H9 (cell line): Measurements from ENCODE around the gene EZH2. TPM values are rescaled to one million over a fixed set of nuclear protein-coding genes. Genes with fewer than 3 reads are reported as not detected.

Experiments
- DNase-seq: peaks from one replicate; pipeline ENCODE4 v3.0.0-alpha.2; 2017
- H2AFZ ChIP-seq: one replicate; pipeline ENCODE4 v1.6.1; 2013; ENCODE audit warnings: mild to moderate bottlenecking, low read length, control low read depth, moderate library complexity
- H2AK5ac ChIP-seq: 2 replicates; pipeline ENCODE4 v1.6.1; 2013; ENCODE audit warnings: low read length, control low read depth, mixed read lengths; ENCODE audit not compliant: insufficient read length
- H2BK120ac ChIP-seq: one replicate; pipeline ENCODE4 v1.6.1; 2013; ENCODE audit warnings: low read depth, mild to moderate bottlenecking, low read length, control low read depth, inconsistent platforms; ENCODE audit not compliant: poor library complexity, severe bottlenecking
- H2BK12ac ChIP-seq: 2 replicates; pipeline ENCODE4 v1.6.1; 2013; ENCODE audit warnings: low read length, control low read depth, mixed read lengths, low read depth; ENCODE audit not compliant: insufficient read length
- H2BK15ac ChIP-seq: 2 replicates; pipeline ENCODE4 v1.6.1; 2013; ENCODE audit warnings: low read depth, low read length, control low read depth
- H2BK20ac ChIP-seq: one replicate; pipeline ENCODE4 v1.6.1; 2013; ENCODE audit warnings: low read depth, mild to moderate bottlenecking, low read length, control low read depth, inconsistent platforms; ENCODE audit not compliant: poor library complexity, severe bottlenecking
- H2BK5ac ChIP-seq: 2 replicates; pipeline ENCODE4 v1.6.1; 2013; ENCODE audit warnings: low read length, control low read depth, mixed read lengths; ENCODE audit not compliant: insufficient read length
- H3K14ac ChIP-seq: 2 replicates; pipeline ENCODE4 v1.6.1; 2013; ENCODE audit warnings: low read length, control low read depth; ENCODE audit not compliant: insufficient read depth
- H3K18ac ChIP-seq: 2 replicates; pipeline ENCODE4 v1.6.1; 2013; ENCODE audit warnings: low read depth, mild to moderate bottlenecking, mixed read lengths, low read length, control low read depth; ENCODE audit not compliant: insufficient read length
- H3K23ac ChIP-seq: 2 replicates; pipeline ENCODE4 v1.6.1; 2013; ENCODE audit warnings: low read length, control low read depth, mixed read lengths, low read depth; ENCODE audit not compliant: insufficient read length
- H3K23me2 ChIP-seq: 2 replicates; pipeline ENCODE4 v1.6.1; 2013; ENCODE audit warnings: low read depth, mild to moderate bottlenecking, mixed read lengths, low read length, control low read depth; ENCODE audit not compliant: insufficient read length, poor library complexity, severe bottlenecking
- H3K27ac ChIP-seq: 2 replicates; pipeline ENCODE4 v1.5.1; 2013; ENCODE audit warnings: low read length, control low read depth, mixed read lengths, low read depth; ENCODE audit not compliant: insufficient read length
- H3K27me3 ChIP-seq: 2 replicates; pipeline ENCODE4 v1.6.1; 2013; ENCODE audit warnings: low read length, control low read depth, inconsistent platforms; ENCODE audit not compliant: insufficient read depth
- H3K4ac ChIP-seq: 2 replicates; pipeline ENCODE4 v1.6.1; 2013; ENCODE audit warnings: low read depth, mild to moderate bottlenecking, control low read depth, inconsistent platforms, low read length, moderate library complexity
- H3K4me1 ChIP-seq: 2 replicates; pipeline ENCODE4 v1.6.1; 2013; ENCODE audit warnings: low read length, control low read depth, inconsistent platforms; ENCODE audit not compliant: insufficient read depth
- H3K4me2 ChIP-seq: 2 replicates; pipeline ENCODE4 v1.6.1; 2013; ENCODE audit warnings: low read length, control low read depth, mixed read lengths; ENCODE audit not compliant: insufficient read length, insufficient read depth
- H3K56ac ChIP-seq: 2 replicates; pipeline ENCODE4 v1.6.1; 2013; ENCODE audit warnings: low read depth, mild to moderate bottlenecking, mixed read lengths, low read length, control low read depth; ENCODE audit not compliant: insufficient read length
- H3K79me1 ChIP-seq: 2 replicates; pipeline ENCODE4 v1.6.1; 2013; ENCODE audit warnings: low read depth, mild to moderate bottlenecking, moderate library complexity, low read length, control low read depth, inconsistent platforms; ENCODE audit not compliant: insufficient read depth, poor library complexity, severe bottlenecking
- H3K79me2 ChIP-seq: 2 replicates; pipeline ENCODE4 v1.6.1; 2013; ENCODE audit warnings: low read length, control low read depth, inconsistent platforms; ENCODE audit not compliant: insufficient read depth
- H3K9ac ChIP-seq: 2 replicates; pipeline ENCODE4 v1.6.1; 2013; ENCODE audit warnings: low read length, control low read depth, mixed read lengths; ENCODE audit not compliant: insufficient read length; ENCODE audit errors: extremely low read depth
- H3K9me3 ChIP-seq: one replicate; pipeline ENCODE4 v1.6.1; 2013; ENCODE audit warnings: low read depth, low read length, inconsistent platforms; ENCODE audit not compliant: control insufficient read depth
- H3T11ph ChIP-seq: one replicate; pipeline ENCODE4 v1.6.1; 2013; ENCODE audit warnings: mild to moderate bottlenecking, low read length, control low read depth, inconsistent platforms
- H4K20me1 ChIP-seq: one replicate; pipeline ENCODE4 v1.6.1; 2013; ENCODE audit not compliant: control insufficient read depth, insufficient read length, insufficient read depth
- H4K5ac ChIP-seq: 2 replicates; pipeline ENCODE4 v1.6.1; 2013; ENCODE audit warnings: low read depth, mild to moderate bottlenecking, mixed read lengths, low read length, control low read depth; ENCODE audit not compliant: insufficient read length
- H4K8ac ChIP-seq: replicated peaks from 2 replicates; pipeline ENCODE4 v1.6.1; 2013; ENCODE audit warnings: low read length, control low read depth, mixed read lengths, low read depth; ENCODE audit not compliant: insufficient read length
- H4K91ac ChIP-seq: 2 replicates; pipeline ENCODE4 v1.6.1; 2013; ENCODE audit warnings: low read depth, mild to moderate bottlenecking, moderate library complexity, mixed read lengths, low read length, control low read depth; ENCODE audit not compliant: insufficient read length
- H3K27ac Mint-ChIP-seq, 3 experiments: 2 replicates in 2 of 3; 3 replicates in 1 of 3; pipeline ENCODE4 v1.8.0; 2020 to 2021; ENCODE audit warnings: mixed read lengths in 3 of 3, mild to moderate bottlenecking in 1 of 3, moderate library complexity in 1 of 3
- H3K27me3 Mint-ChIP-seq: 2 replicates; pipeline ENCODE4 v1.8.0; 2021; ENCODE audit warnings: low read depth, mild to moderate bottlenecking, moderate library complexity, mixed read lengths
- H3K36me3 Mint-ChIP-seq, 3 experiments: 2 replicates in 2 of 3; 3 replicates in 1 of 3; pipeline ENCODE4 v1.8.0; 2020 to 2021; ENCODE audit warnings: low read depth in 3 of 3, mixed read lengths in 3 of 3; ENCODE audit not compliant: insufficient read depth in 1 of 3
- H3K4me1 Mint-ChIP-seq, 2 experiments: 2 replicates each; pipeline ENCODE4 v1.8.0; 2020; ENCODE audit warnings: mixed read lengths in 2 of 2
- H3K4me3 Mint-ChIP-seq, 2 experiments: 2 replicates in 1 of 2; 3 replicates in 1 of 2; pipeline ENCODE4 v1.8.0; 2020 to 2021; ENCODE audit warnings: mild to moderate bottlenecking in 2 of 2, mixed read lengths in 2 of 2, moderate library complexity in 1 of 2
- H3K9me3 Mint-ChIP-seq, 2 experiments: 2 replicates in 1 of 2; 3 replicates in 1 of 2; pipeline ENCODE4 v1.8.0; 2020; ENCODE audit warnings: mild to moderate bottlenecking in 2 of 2, mixed read lengths in 2 of 2, moderate library complexity in 1 of 2
- WGBS: extraction: QIAGEN DNeasy Blood & Tissue Kit; methylation state at CpG from one replicate; pipeline ENCODE4 v1.1.7; 2013; ENCODE audit warnings: missing lambda C conversion rate, low lambda C conversion rate, mixed read lengths; ENCODE audit not compliant: insufficient read length; ENCODE audit errors: extremely low coverage; 5-methylcytosine and 5-hydroxymethylcytosine counted together
- total RNA-seq: library from RNA; stranded (reverse); gene quantifications from 2 replicates; pipeline ENCODE4 v1.2.1, GENCODE V29; 2021
- TF ChIP-seq, protein P1 (sequence below): fragments of 200-600 bp; sonication (generic); conservative IDR thresholded peaks from 3 replicates; pipeline ENCODE4 v1.8.0; 2021; ENCODE audit warnings: antibody characterized with exemption, mild to moderate bottlenecking

Gene EZH2
- total RNA-seq, 1 experiment from 2014 or later, result 41.3 TPM

DNA sequence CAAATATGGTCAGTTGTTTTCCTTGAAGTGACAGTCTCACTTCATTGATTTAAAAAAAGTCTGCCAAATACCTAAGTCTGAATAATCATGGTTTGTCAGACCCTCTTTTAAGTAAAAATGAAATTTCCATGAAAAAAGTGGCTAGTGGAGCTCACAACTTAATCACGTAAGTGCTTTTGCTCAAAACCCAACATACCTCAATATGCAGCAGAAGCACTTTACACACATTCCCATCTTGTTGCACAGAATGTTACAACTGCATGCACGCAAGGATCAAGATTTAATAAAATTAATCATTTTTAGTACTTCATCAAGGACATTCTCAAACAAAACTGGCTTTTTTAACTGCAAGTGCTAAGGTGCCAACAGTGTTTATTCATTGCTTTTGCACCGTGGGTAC lies 21.6 kb downstream of the EZH2 start:
- no peak overlapping the region for H4K5ac ChIP-seq
- WGBS, result no CpG with 5 or more reads among the region's 3 CpGs
- H3K4me2 ChIP-seq, result no peak overlapping the region
- no peaks in the 10 kb centered on the region for H3K23me2 ChIP-seq
- H3K4me3 Mint-ChIP-seq, result no peak overlapping the region
- H3K4me1 ChIP-seq, result no peaks in the 10 kb centered on the region; the same call in 1 of the 2 replicates
- H3K27me3 ChIP-seq, result no peaks in the 10 kb centered on the region
- no peak overlapping the region for H3K56ac ChIP-seq
- H2BK20ac ChIP-seq, result no peak overlapping the region
- peaks cover 25% of the 10 kb centered on the region; the same call in 1 of the 2 replicates for H3K79me2 ChIP-seq
- H4K91ac ChIP-seq, result no peak overlapping the region
- H2AK5ac ChIP-seq, result no peak overlapping the region
- DNase-seq, result no peak
- no peak overlapping the region for H3K18ac ChIP-seq
- no peak overlapping the region for H3K4ac ChIP-seq
- H4K8ac ChIP-seq, result no peak overlapping the region
- H3K14ac ChIP-seq, result no peak overlapping the region
- no peak overlapping the region for H2BK120ac ChIP-seq
- H3K9me3 ChIP-seq, result no peaks in the 10 kb centered on the region
- peak overlapping the region in 1 of 3 experiments; percentile 58; a peak in 1 of 7 replicates for H3K27ac Mint-ChIP-seq
- H4K20me1 ChIP-seq, result no peaks in the 10 kb centered on the region
- no peak overlapping the region for H3K27ac ChIP-seq
- H2AFZ ChIP-seq, result no peak overlapping the region
- no peak overlapping the region for H2BK5ac ChIP-seq
- no peak overlapping the region for H3K23ac ChIP-seq
- no peak overlapping the region for H2BK12ac ChIP-seq
- peaks cover 33 to 34% of the 10 kb centered on the region in 2 experiments for H3K4me1 Mint-ChIP-seq
- no peak overlapping the region for H3K9ac ChIP-seq
- H2BK15ac ChIP-seq, result no peak overlapping the region
- peaks cover 4% of the 10 kb centered on the region for H3K79me1 ChIP-seq
- H3K36me3 Mint-ChIP-seq, result peaks cover under 1 to 5% (median 1%) of the 10 kb centered on the region in 3 experiments; a peak in 5 of 7 replicates
- TF ChIP-seq, protein P1, sequence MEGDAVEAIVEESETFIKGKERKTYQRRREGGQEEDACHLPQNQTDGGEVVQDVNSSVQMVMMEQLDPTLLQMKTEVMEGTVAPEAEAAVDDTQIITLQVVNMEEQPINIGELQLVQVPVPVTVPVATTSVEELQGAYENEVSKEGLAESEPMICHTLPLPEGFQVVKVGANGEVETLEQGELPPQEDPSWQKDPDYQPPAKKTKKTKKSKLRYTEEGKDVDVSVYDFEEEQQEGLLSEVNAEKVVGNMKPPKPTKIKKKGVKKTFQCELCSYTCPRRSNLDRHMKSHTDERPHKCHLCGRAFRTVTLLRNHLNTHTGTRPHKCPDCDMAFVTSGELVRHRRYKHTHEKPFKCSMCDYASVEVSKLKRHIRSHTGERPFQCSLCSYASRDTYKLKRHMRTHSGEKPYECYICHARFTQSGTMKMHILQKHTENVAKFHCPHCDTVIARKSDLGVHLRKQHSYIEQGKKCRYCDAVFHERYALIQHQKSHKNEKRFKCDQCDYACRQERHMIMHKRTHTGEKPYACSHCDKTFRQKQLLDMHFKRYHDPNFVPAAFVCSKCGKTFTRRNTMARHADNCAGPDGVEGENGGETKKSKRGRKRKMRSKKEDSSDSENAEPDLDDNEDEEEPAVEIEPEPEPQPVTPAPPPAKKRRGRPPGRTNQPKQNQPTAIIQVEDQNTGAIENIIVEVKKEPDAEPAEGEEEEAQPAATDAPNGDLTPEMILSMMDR, result no peak
- no peak overlapping the region for H3T11ph ChIP-seq
- peaks cover 0 to 2% of the 10 kb centered on the region in 2 experiments; a peak in 3 of 5 replicates for H3K9me3 Mint-ChIP-seq
- H3K27me3 Mint-ChIP-seq, result no peaks in the 10 kb centered on the region
